ENCODE data around the gene SYCP2.

Gene SYCP2

GRCh38 chr20:59823491-59824259 is 109.8 kb downstream of the SYCP2 start:
- Histone ChIP-seq H3K36me3 (replicated peaks; ENCODE audit: insufficient read depth, low read length) (no peaks in the 10 kb centered on the region), H3F3A (ENCODE audit: insufficient read depth, low read length) (no peaks in the 10 kb centered on the region), H3K9ac (ENCODE audit: low read length) (no peak overlapping the region), H2AFZ (ENCODE audit: low read length) (no peak overlapping the region), H3K4me1 (ENCODE audit: low read length) (no peaks in the 10 kb centered on the region), H4K20me1 (ENCODE audit: insufficient read depth, low read length) (no peaks in the 10 kb centered on the region), H3K9me3 (replicated peaks; ENCODE audit: insufficient read depth, low read length) (no peaks in the 10 kb centered on the region), H3K79me2 (ENCODE audit: low read length) (no peaks in the 10 kb centered on the region), H3K27me3 (replicated peaks; ENCODE audit: insufficient read depth, low read length) (peaks cover 45% of the 10 kb centered on the region; the same call in 1 of the 2 replicates), H3K9me2 (replicated peaks; ENCODE audit: insufficient read depth, low read length) (no peaks in the 10 kb centered on the region), H3K4me2 (ENCODE audit: low read depth, low read length) (no peak overlapping the region), H3K27ac (ENCODE audit: low read length) (no peak overlapping the region), H3K4me3 (ENCODE audit: low read length) (no peak overlapping the region)
- TF ChIP-seq EZH2phosphoT487 (IDR thresholded peaks at IDR 0.05; ENCODE audit: low read length): no peak
- TF ChIP-seq CTCF (IDR thresholded peaks at IDR 0.05; ENCODE audit: low read length): no peak
- TF ChIP-seq EZH2 (optimal IDR thresholded peaks at IDR 0.05; ENCODE audit: low read depth, low read length): no peak
- DNase-seq: no peak

GRCh38 chr20:59823030-59823423 is 110.4 kb downstream of the SYCP2 start:
- TF ChIP-seq CTCF (IDR thresholded peaks at IDR 0.05; ENCODE audit: low read length) (no peak), EZH2phosphoT487 (IDR thresholded peaks at IDR 0.05; ENCODE audit: low read length) (no peak), EZH2 (optimal IDR thresholded peaks at IDR 0.05; ENCODE audit: low read depth, low read length) (no peak)
- no peaks in the 10 kb centered on the region for H4K20me1 ChIP-seq (ENCODE audit: insufficient read depth, low read length)

GRCh38 chr20:59822291-59823029 is 111.0 kb downstream of the SYCP2 start:
- Histone ChIP-seq H3F3A (ENCODE audit: insufficient read depth, low read length) (no peaks in the 10 kb centered on the region), H3K4me1 (ENCODE audit: low read length) (no peaks in the 10 kb centered on the region), H3K4me3 (ENCODE audit: low read length) (no peak overlapping the region), H2AFZ (ENCODE audit: low read length) (no peak overlapping the region), H4K20me1 (ENCODE audit: insufficient read depth, low read length) (no peaks in the 10 kb centered on the region), H3K9me3 (replicated peaks; ENCODE audit: insufficient read depth, low read length) (no peaks in the 10 kb centered on the region), H3K36me3 (replicated peaks; ENCODE audit: insufficient read depth, low read length) (no peaks in the 10 kb centered on the region), H3K79me2 (ENCODE audit: low read length) (no peaks in the 10 kb centered on the region), H3K9me2 (replicated peaks; ENCODE audit: insufficient read depth, low read length) (no peaks in the 10 kb centered on the region), H3K27me3 (replicated peaks; ENCODE audit: insufficient read depth, low read length) (peaks cover 36% of the 10 kb centered on the region; the same call in 1 of the 2 replicates), H3K27ac (ENCODE audit: low read length) (no peak overlapping the region), H3K9ac (ENCODE audit: low read length) (no peak overlapping the region), H3K4me2 (ENCODE audit: low read depth, low read length) (no peak overlapping the region)
- DNase-seq: no peak
- TF ChIP-seq CTCF (IDR thresholded peaks at IDR 0.05; ENCODE audit: low read length) (no peak), EZH2phosphoT487 (IDR thresholded peaks at IDR 0.05; ENCODE audit: low read length) (no peak), EZH2 (optimal IDR thresholded peaks at IDR 0.05; ENCODE audit: low read depth, low read length) (no peak)

More at GRCh38 chr20:59823030-59823423, 110.4 kb downstream of the SYCP2 start:
- H3K4me3 ChIP-seq (ENCODE audit: low read length): no peak overlapping the region
- H3K9me2 ChIP-seq (replicated peaks; ENCODE audit: insufficient read depth, low read length): no peaks in the 10 kb centered on the region
- no peaks in the 10 kb centered on the region for H3K9me3 ChIP-seq (replicated peaks; ENCODE audit: insufficient read depth, low read length)
- DNase-seq: no peak
- H3K79me2 ChIP-seq (ENCODE audit: low read length): no peaks in the 10 kb centered on the region
- H3K36me3 ChIP-seq (replicated peaks; ENCODE audit: insufficient read depth, low read length): no peaks in the 10 kb centered on the region
- H3K4me1 ChIP-seq (ENCODE audit: low read length): no peaks in the 10 kb centered on the region
- peaks cover 41% of the 10 kb centered on the region; the same call in 1 of the 2 replicates for H3K27me3 ChIP-seq (replicated peaks; ENCODE audit: insufficient read depth, low read length)
- H2AFZ ChIP-seq (ENCODE audit: low read length): no peak overlapping the region
- H3F3A ChIP-seq (ENCODE audit: insufficient read depth, low read length): no peaks in the 10 kb centered on the region
- H3K4me2 ChIP-seq (ENCODE audit: low read depth, low read length): no peak overlapping the region
- H3K9ac ChIP-seq (ENCODE audit: low read length): no peak overlapping the region
- H3K27ac ChIP-seq (ENCODE audit: low read length): no peak overlapping the region
